Nephron progenitor cell (in vitro differentiated cells): ENCODE measurements around the gene LRRC3C.

Experiments
- DNase-seq: peaks from one replicate; pipeline ENCODE4 v3.0.0; 2021
- H3K27ac Mint-ChIP-seq: 2 replicates; pipeline ENCODE4 v1.8.0; 2021; ENCODE audit warnings: mild to moderate bottlenecking, moderate library complexity, mixed read lengths
- H3K27me3 Mint-ChIP-seq: 2 replicates; pipeline ENCODE4 v1.8.0; 2021; ENCODE audit warnings: mild to moderate bottlenecking, low read depth, mixed read lengths; ENCODE audit not compliant: poor library complexity
- H3K36me3 Mint-ChIP-seq: 2 replicates; pipeline ENCODE4 v1.8.0; 2021; ENCODE audit warnings: low read depth, mixed read lengths
- H3K4me1 Mint-ChIP-seq: 2 replicates; pipeline ENCODE4 v1.8.0; 2021; ENCODE audit warnings: mixed read lengths
- H3K4me3 Mint-ChIP-seq: 2 replicates; pipeline ENCODE4 v1.8.0; 2021; ENCODE audit warnings: mild to moderate bottlenecking, moderate library complexity, mixed read lengths
- H3K9me3 Mint-ChIP-seq: 2 replicates; pipeline ENCODE4 v1.8.0; 2021; ENCODE audit warnings: mild to moderate bottlenecking, moderate library complexity, mixed read lengths
- TF ChIP-seq, protein P1 (sequence below): fragments of 200-600 bp; sonication (generic); IDR thresholded peaks from 2 replicates; pipeline ENCODE4 v1.5.0; 2021; ENCODE audit warnings: antibody characterized with exemption

LRRC3C gene

DNA sequence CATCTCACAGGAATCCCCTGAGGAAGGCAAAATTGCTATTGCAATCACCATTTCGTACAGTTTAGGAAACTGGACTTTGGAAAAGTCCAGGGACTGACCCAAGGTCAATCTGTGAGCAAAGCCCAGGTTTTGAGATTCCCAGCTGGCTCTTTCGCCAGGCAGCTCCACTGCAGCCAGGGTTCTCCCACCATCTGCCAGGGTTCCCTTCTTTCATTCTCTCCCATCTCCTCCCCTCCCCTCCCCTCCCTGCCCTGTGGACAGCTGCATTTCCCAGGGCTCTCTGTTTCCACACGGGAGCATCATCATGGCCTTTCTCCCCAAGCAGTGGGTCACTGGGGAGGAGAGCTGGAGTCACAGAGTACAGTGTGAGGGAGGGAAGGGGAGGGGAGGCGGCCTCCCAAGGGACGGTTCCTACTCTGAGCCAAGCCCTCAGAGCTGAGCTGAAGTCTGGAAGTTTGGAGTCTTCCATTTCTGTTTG, 23.4 kb downstream of the LRRC3C start:
- peaks cover 13% of the 10 kb centered on the region for H3K27me3 Mint-ChIP-seq
- no peaks in the 10 kb centered on the region for H3K9me3 Mint-ChIP-seq
- TF ChIP-seq, protein P1, sequence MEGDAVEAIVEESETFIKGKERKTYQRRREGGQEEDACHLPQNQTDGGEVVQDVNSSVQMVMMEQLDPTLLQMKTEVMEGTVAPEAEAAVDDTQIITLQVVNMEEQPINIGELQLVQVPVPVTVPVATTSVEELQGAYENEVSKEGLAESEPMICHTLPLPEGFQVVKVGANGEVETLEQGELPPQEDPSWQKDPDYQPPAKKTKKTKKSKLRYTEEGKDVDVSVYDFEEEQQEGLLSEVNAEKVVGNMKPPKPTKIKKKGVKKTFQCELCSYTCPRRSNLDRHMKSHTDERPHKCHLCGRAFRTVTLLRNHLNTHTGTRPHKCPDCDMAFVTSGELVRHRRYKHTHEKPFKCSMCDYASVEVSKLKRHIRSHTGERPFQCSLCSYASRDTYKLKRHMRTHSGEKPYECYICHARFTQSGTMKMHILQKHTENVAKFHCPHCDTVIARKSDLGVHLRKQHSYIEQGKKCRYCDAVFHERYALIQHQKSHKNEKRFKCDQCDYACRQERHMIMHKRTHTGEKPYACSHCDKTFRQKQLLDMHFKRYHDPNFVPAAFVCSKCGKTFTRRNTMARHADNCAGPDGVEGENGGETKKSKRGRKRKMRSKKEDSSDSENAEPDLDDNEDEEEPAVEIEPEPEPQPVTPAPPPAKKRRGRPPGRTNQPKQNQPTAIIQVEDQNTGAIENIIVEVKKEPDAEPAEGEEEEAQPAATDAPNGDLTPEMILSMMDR = no peak
- H3K36me3 Mint-ChIP-seq = no peaks in the 10 kb centered on the region
- no peak overlapping the region for H3K27ac Mint-ChIP-seq
- peak; percentile 22 for DNase-seq
- no peak overlapping the region for H3K4me3 Mint-ChIP-seq
- H3K4me1 Mint-ChIP-seq = peaks cover 67% of the 10 kb centered on the region

DNA sequence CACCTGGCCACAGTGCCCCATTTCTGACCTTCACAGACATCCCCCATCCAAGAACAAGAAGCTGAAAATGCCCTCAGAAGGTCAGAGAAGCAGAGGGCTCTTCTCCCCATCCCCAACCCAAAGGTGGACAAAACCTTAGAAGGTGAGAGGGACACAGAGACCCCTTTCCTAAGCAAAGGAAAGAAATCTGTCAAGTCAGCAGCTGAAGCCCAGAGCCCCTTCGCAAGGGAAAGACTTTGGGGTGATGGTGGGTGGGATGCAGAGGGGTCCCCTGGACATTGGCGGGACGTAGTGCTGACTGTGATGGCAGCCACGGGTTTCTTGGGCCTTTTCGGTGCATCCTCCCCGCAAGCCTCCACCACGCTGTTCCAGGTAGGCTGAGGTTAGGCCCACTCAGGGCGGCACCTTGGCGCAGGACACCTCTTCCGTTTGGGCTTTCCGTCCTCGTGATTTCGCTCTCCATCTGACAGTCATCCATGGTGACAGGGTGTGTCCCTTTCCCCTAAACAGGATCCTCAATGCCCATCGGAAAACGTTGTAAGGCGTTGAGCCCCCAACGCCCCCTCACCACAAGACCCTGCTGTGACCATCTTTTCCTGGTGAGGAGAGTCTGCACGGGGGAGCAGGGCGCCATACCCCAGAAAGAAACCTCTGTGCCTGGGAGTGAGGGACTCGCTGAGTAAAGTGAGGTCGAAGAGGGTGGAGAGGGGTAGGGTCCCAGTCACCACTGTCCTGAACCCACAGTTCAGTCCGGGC, 24.6 kb downstream of the LRRC3C start:
- H3K4me1 Mint-ChIP-seq = peaks cover 55% of the 10 kb centered on the region
- peak overlapping the region; percentile 61 for H3K4me3 Mint-ChIP-seq
- H3K36me3 Mint-ChIP-seq = no peaks in the 10 kb centered on the region
- H3K9me3 Mint-ChIP-seq = no peaks in the 10 kb centered on the region
- DNase-seq = no peak
- H3K27me3 Mint-ChIP-seq = peaks cover 15% of the 10 kb centered on the region
- no peak overlapping the region for H3K27ac Mint-ChIP-seq
- TF ChIP-seq, protein P1 = no peak

DNA sequence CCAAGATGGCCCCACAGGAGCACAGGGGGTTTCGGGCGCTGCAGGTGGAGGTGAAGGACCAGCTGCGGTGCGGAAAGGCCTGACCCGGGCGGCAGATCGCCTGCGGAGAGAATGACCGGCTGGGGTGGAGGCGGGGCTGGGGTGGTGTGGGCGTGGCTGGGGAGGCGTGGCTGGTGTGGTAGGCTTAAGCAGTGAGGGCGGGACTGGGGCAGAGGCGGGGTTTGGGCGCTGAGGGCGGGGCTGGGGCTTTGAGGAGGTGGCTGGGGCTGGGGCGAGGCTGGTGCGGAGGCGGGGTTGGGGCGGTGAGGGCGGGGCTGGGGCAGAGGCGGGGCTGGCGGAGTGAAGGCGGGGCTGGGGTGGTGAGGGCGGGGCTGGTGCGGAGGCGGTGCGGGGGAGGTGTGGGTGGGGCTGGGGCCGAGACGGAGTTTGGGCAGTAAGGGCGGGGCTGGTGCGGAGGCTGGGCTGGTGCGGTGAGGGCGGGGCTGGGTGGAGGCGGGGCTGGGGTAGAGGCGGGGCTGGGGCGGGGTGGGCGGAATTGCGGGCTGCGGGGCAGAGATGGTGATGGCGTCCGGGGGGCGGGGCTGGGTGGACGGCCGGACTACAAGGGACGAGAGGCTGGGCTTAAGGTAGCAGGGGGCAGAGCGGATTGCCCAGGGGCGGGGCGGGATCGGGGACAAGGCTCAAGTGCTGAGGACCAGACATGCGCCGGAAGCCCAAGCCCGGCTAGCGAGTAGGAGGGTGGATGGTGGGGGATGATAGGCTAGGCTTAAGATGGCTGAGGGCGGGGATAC, 25.3 kb downstream of the LRRC3C start:
- DNase-seq = peak; percentile 99
- Mint-ChIP-seq H3K4me1 (peaks cover 48% of the 10 kb centered on the region), H3K27me3 (peaks cover 19% of the 10 kb centered on the region), H3K36me3 (no peaks in the 10 kb centered on the region), H3K4me3 (peak overlapping the region; percentile 76), H3K27ac (no peak overlapping the region), H3K9me3 (no peaks in the 10 kb centered on the region)
- TF ChIP-seq, protein P1 = no peak

DNA sequence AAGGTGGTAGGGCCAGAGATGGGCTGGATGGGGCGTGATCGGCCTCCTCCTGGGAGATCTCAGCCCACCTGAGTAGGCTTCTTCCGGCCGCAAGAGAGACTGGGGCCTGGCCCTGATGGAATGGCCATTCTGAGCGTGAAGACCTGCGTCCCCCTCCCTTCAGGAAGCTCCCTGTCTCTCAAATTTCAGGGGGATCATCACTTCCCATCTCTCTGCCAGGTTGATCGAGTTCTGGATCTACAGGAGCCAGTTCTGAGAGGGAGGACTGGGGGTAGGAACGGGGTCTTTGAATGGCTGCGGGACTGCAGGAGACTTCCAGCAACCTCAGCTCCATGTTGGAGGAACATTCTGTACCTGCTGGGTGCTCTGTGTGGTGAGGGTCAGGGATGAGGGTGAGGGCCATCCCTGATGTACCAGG, 25.9 kb downstream of the LRRC3C start:
- Mint-ChIP-seq H3K4me3 (peak overlapping the region; percentile 76), H3K36me3 (no peaks in the 10 kb centered on the region), H3K27ac (no peak overlapping the region), H3K4me1 (peaks cover 41% of the 10 kb centered on the region), H3K9me3 (no peaks in the 10 kb centered on the region), H3K27me3 (peaks cover 19% of the 10 kb centered on the region)
- TF ChIP-seq, protein P1 = no peak
- DNase-seq = no peak

DNA sequence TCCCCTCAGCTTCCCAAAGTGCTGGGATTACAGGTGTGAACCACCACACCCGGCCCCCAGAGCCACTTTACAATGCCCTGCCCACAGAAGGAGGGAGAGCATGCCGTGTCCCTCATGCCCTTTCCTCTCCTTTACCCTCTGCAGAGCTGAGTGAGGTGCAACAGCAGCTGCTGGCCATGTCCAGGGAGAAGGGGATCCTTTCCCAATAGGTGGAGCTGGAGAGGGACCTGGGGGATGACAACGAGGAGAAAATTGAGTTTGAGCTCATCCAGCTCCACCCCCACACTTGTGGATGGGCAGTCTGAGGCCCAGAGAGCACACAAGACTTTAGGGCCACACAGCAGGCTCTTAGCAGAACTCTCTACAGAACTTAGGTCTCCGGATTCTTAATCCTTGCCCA, 27.3 kb downstream of the LRRC3C start:
- no peak for DNase-seq
- TF ChIP-seq, protein P1 = no peak
- peaks cover 23% of the 10 kb centered on the region for H3K27me3 Mint-ChIP-seq
- H3K9me3 Mint-ChIP-seq = no peaks in the 10 kb centered on the region
- H3K36me3 Mint-ChIP-seq = no peaks in the 10 kb centered on the region
- H3K4me1 Mint-ChIP-seq = peaks cover 41% of the 10 kb centered on the region
- H3K4me3 Mint-ChIP-seq = no peak overlapping the region
- no peak overlapping the region for H3K27ac Mint-ChIP-seq
